ENCODE results near the gene TRIM3. TPM values are rescaled to one million over a fixed set of nuclear protein-coding genes. Genes with fewer than 3 reads are reported as not detected.

TRIM3 gene
- total RNA-seq, 1 donor from 2014 or later: 32.5 TPM

- Mint-ChIP-seq H3K4me3 (ENCODE audit: unreplicated experiment) (no peak overlapping the region), H3K9me3 (ENCODE audit: unreplicated experiment) (no peaks in the 10 kb centered on the region), H3K36me3 (ENCODE audit: unreplicated experiment) (no peaks in the 10 kb centered on the region), H3K4me1 (ENCODE audit: unreplicated experiment) (peaks cover 5% of the 10 kb centered on the region), H3K27ac (ENCODE audit: unreplicated experiment) (no peak overlapping the region), H3K27me3 (ENCODE audit: unreplicated experiment) (no peaks in the 10 kb centered on the region)
- no peak for DNase-seq (ENCODE audit: extremely low spot score, unreplicated experiment)
- no peak for TF ChIP-seq CTCF (IDR thresholded peaks at IDR 0.05)
These were observed 41.9 kb downstream of the TRIM3 start for GRCh38 chr11:6431861-6432260.

GRCh38 chr11:6427516-6427915 is 46.2 kb downstream of the TRIM3 start:
- H3K27ac Mint-ChIP-seq (ENCODE audit: unreplicated experiment): no peak overlapping the region
- H3K27me3 Mint-ChIP-seq (ENCODE audit: unreplicated experiment): peaks cover 28% of the 10 kb centered on the region
- TF ChIP-seq CTCF (IDR thresholded peaks at IDR 0.05): no peak
- DNase-seq (ENCODE audit: extremely low spot score, unreplicated experiment): no peak
- no peak overlapping the region for H3K4me3 Mint-ChIP-seq (ENCODE audit: unreplicated experiment)
- H3K9me3 Mint-ChIP-seq (ENCODE audit: unreplicated experiment): no peaks in the 10 kb centered on the region
- peaks cover 5% of the 10 kb centered on the region for H3K4me1 Mint-ChIP-seq (ENCODE audit: unreplicated experiment)
- no peaks in the 10 kb centered on the region for H3K36me3 Mint-ChIP-seq (ENCODE audit: unreplicated experiment)

GRCh38 chr11:6420677-6421076 is 53.1 kb downstream of the TRIM3 start:
- no peak overlapping the region for H3K27ac Mint-ChIP-seq (ENCODE audit: unreplicated experiment)
- H3K36me3 Mint-ChIP-seq (ENCODE audit: unreplicated experiment): no peaks in the 10 kb centered on the region
- H3K4me1 Mint-ChIP-seq (ENCODE audit: unreplicated experiment): peaks cover 10% of the 10 kb centered on the region
- no peak overlapping the region for H3K4me3 Mint-ChIP-seq (ENCODE audit: unreplicated experiment)
- H3K9me3 Mint-ChIP-seq (ENCODE audit: unreplicated experiment): no peaks in the 10 kb centered on the region
- no peak for DNase-seq (ENCODE audit: extremely low spot score, unreplicated experiment)
- H3K27me3 Mint-ChIP-seq (ENCODE audit: unreplicated experiment): peaks cover 33% of the 10 kb centered on the region
- TF ChIP-seq CTCF (IDR thresholded peaks at IDR 0.05): no peak

- H3K9me3 Mint-ChIP-seq (ENCODE audit: unreplicated experiment): no peaks in the 10 kb centered on the region
- peak within 1 kb of the TSS; percentile 13 for H3K27ac Mint-ChIP-seq (ENCODE audit: unreplicated experiment)
- no peak for DNase-seq (ENCODE audit: extremely low spot score, unreplicated experiment)
- peak within 1 kb of the TSS; percentile 75 for H3K4me3 Mint-ChIP-seq (ENCODE audit: unreplicated experiment)
- peaks cover 10% of the 10 kb centered on the region for H3K4me1 Mint-ChIP-seq (ENCODE audit: unreplicated experiment)
- peak; percentile 8 for TF ChIP-seq CTCF (IDR thresholded peaks at IDR 0.05)
- peaks cover 22% of the 10 kb centered on the region for H3K27me3 Mint-ChIP-seq (ENCODE audit: unreplicated experiment)
- no peaks in the 10 kb centered on the region for H3K36me3 Mint-ChIP-seq (ENCODE audit: unreplicated experiment)
These were observed 54.6 kb downstream of the TRIM3 start, which contains the start of gene APBB1 for GRCh38 chr11:6419009-6419631. APBB1 (minus strand) TSS chr11:6419094; CDS start chr11:6411347, 7,747 bp downstream.

GRCh38 chr11:6418557-6419008 is 55.2 kb downstream of the TRIM3 start:
- no peaks in the 10 kb centered on the region for H3K9me3 Mint-ChIP-seq (ENCODE audit: unreplicated experiment)
- peaks cover 10% of the 10 kb centered on the region for H3K4me1 Mint-ChIP-seq (ENCODE audit: unreplicated experiment)
- H3K4me3 Mint-ChIP-seq (ENCODE audit: unreplicated experiment): no peak overlapping the region
- no peak for DNase-seq (ENCODE audit: extremely low spot score, unreplicated experiment)
- H3K27ac Mint-ChIP-seq (ENCODE audit: unreplicated experiment): no peak overlapping the region
- peaks cover 17% of the 10 kb centered on the region for H3K27me3 Mint-ChIP-seq (ENCODE audit: unreplicated experiment)
- H3K36me3 Mint-ChIP-seq (ENCODE audit: unreplicated experiment): no peaks in the 10 kb centered on the region
- TF ChIP-seq CTCF (IDR thresholded peaks at IDR 0.05): no peak
